ENCODE results near the gene ARR3.

ARR3 gene

DNA sequence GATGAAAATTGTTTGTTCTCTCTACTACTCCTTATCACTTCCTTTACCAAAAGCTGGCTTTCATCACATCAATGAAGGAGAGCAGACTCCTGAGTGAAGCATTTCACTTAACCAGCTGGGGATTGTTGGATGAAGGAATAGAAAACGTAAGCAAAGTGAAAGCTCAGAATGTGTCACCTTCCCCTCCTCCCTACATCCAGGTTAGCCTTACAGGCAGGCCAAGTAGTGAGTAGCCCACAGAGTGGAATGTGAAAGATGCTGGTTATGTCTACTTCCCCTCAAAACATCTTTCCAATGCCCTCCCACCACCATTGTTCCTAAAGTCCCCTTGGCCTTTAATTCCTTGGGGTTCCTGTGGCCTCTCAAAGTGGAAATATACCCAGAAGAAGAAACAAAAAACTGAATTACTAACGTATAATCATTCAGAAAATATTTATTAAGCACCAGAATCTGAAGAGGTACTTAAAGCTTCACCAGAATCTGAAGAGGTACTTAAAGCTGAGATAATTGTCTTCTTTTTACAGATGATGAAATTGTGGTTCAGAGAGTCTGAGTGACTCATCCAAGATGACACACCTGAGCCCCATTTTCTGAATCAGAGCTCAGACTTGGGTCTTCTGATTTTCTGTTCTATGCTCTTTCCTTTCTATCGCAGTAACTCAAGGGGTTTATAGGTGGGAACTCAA is 14.6 kb upstream of the ARR3 start:
- Histone ChIP-seq H3K36me3 (ENCODE audit: control insufficient read depth in 1 of 2, insufficient read depth in 2 of 2, low read depth in 1 of 2, low read length in 2 of 2) (no peaks in the 10 kb centered on the region), H3K79me1 (replicated peaks; ENCODE audit: low read length, poor library complexity, severe bottlenecking) (no peaks in the 10 kb centered on the region), H3K4me1 (ENCODE audit: control insufficient read depth, insufficient read depth, low read depth, low read length) (no peaks in the 10 kb centered on the region), H4K8ac (ENCODE audit: low read length) (no peak overlapping the region), H3K4me3 (ENCODE audit: insufficient read depth in 1 of 2, low read depth in 1 of 2, low read length in 2 of 2) (no peak overlapping the region), H2BK5ac (ENCODE audit: low read depth, low read length, poor library complexity, severe bottlenecking) (no peak overlapping the region), H3K4me2 (ENCODE audit: low read length, poor library complexity, severe bottlenecking) (no peak overlapping the region), H3K14ac (ENCODE audit: low read length in 2 of 2) (no peak overlapping the region), H3K9ac (ENCODE audit: low read length) (no peak overlapping the region), H3K27me3 (ENCODE audit: control insufficient read depth in 1 of 2, insufficient read depth in 1 of 2, low read length in 2 of 2) (peaks cover 0 to 27% of the 10 kb centered on the region in 2 experiments), H3K4ac (ENCODE audit: low read depth in 1 of 2, low read length in 2 of 2) (no peak overlapping the region), H2AK5ac (ENCODE audit: low read length, severe bottlenecking) (no peak overlapping the region), H2BK120ac (ENCODE audit: low read depth, low read length) (no peak overlapping the region), H3K27ac (ENCODE audit: low read length, poor library complexity, severe bottlenecking) (no peak overlapping the region), H3K18ac (ENCODE audit: low read depth in 1 of 2, low read length in 2 of 2) (no peak overlapping the region), H2BK15ac (ENCODE audit: low read depth, poor library complexity, severe bottlenecking) (no peak overlapping the region), H3K9me3 (ENCODE audit: control insufficient read depth, low read length) (peaks cover 9% of the 10 kb centered on the region), H2AFZ (ENCODE audit: low read depth, low read length) (no peak overlapping the region), H4K91ac (ENCODE audit: low read length) (no peak overlapping the region), H2BK12ac (ENCODE audit: low read length in 2 of 2) (no peak overlapping the region), H3K23ac (ENCODE audit: low read length in 2 of 2) (no peak overlapping the region)
- WGBS: no CpG with 5 or more reads among the region's 3 CpGs
- DNase-seq: peak; percentile 22

- Histone ChIP-seq H3K36me3 (ENCODE audit: control insufficient read depth in 1 of 2, insufficient read depth in 2 of 2, low read depth in 1 of 2, low read length in 2 of 2) (no peaks in the 10 kb centered on the region), H3K23ac (ENCODE audit: low read length in 2 of 2) (no peak overlapping the region), H3K9me3 (ENCODE audit: control insufficient read depth, low read length) (peaks cover 9% of the 10 kb centered on the region), H2AFZ (ENCODE audit: low read depth, low read length) (no peak overlapping the region), H3K9ac (ENCODE audit: low read length) (no peak overlapping the region), H2AK5ac (ENCODE audit: low read length, severe bottlenecking) (no peak overlapping the region), H3K4me1 (ENCODE audit: control insufficient read depth, insufficient read depth, low read depth, low read length) (no peaks in the 10 kb centered on the region), H2BK12ac (ENCODE audit: low read length in 2 of 2) (no peak overlapping the region), H3K4me2 (ENCODE audit: low read length, poor library complexity, severe bottlenecking) (no peak overlapping the region), H3K14ac (ENCODE audit: low read length in 2 of 2) (no peak overlapping the region), H4K91ac (ENCODE audit: low read length) (no peak overlapping the region), H2BK120ac (ENCODE audit: low read depth, low read length) (no peak overlapping the region), H4K8ac (ENCODE audit: low read length) (no peak overlapping the region), H3K27ac (ENCODE audit: low read length, poor library complexity, severe bottlenecking) (no peak overlapping the region), H3K79me1 (replicated peaks; ENCODE audit: low read length, poor library complexity, severe bottlenecking) (no peaks in the 10 kb centered on the region), H2BK5ac (ENCODE audit: low read depth, low read length, poor library complexity, severe bottlenecking) (no peak overlapping the region), H3K18ac (ENCODE audit: low read depth in 1 of 2, low read length in 2 of 2) (no peak overlapping the region), H3K27me3 (ENCODE audit: control insufficient read depth in 1 of 2, insufficient read depth in 1 of 2, low read length in 2 of 2) (peaks cover 0 to 26% of the 10 kb centered on the region in 2 experiments), H3K4me3 (ENCODE audit: insufficient read depth in 1 of 2, low read depth in 1 of 2, low read length in 2 of 2) (no peak overlapping the region), H2BK15ac (ENCODE audit: low read depth, poor library complexity, severe bottlenecking) (no peak overlapping the region), H3K4ac (ENCODE audit: low read depth in 1 of 2, low read length in 2 of 2) (no peak overlapping the region)
- WGBS: 23% methylated on average over 1 of the region's 1 CpG
- DNase-seq: no peak
Observed at GRCh38 chrX:70254063-70254400, 14.1 kb upstream of the ARR3 start.

DNA sequence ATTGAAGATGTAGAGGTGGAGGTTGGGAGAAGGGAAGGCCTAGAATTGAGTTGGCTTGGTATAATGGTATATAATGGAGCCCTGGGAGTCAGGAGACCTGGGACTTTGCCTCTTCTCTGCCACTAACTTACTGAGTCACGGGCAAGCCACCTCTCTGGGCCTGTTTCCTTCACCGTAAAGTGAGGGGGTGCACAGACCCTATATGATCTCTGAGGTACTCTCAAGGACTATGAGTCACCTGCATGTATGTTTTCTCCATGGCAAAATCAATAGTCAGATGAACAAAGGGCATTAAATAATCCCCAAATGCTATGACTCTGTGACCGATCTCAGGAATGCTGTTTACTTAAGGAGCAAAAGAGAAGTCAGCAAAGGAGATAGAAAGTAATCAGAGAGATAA is 13.2 kb upstream of the ARR3 start:
- no peak overlapping the region for H3K14ac ChIP-seq (ENCODE audit: low read length in 2 of 2)
- 90% methylated on average over 2 of the region's 3 CpGs for WGBS

GRCh38 chrX:70255452-70255851 is 12.7 kb upstream of the ARR3 start:
- H3K23ac ChIP-seq (ENCODE audit: low read length in 2 of 2): no peak overlapping the region
- H3K4me2 ChIP-seq (ENCODE audit: low read length, poor library complexity, severe bottlenecking): no peak overlapping the region
- H3K4me3 ChIP-seq (ENCODE audit: insufficient read depth in 1 of 2, low read depth in 1 of 2, low read length in 2 of 2): no peak overlapping the region
- H4K8ac ChIP-seq (ENCODE audit: low read length): no peak overlapping the region
- no peaks in the 10 kb centered on the region for H3K79me1 ChIP-seq (replicated peaks; ENCODE audit: low read length, poor library complexity, severe bottlenecking)
- no peak overlapping the region for H2AK5ac ChIP-seq (ENCODE audit: low read length, severe bottlenecking)
- H3K27ac ChIP-seq (ENCODE audit: low read length, poor library complexity, severe bottlenecking): no peak overlapping the region
- no peak for DNase-seq
- H3K4ac ChIP-seq (ENCODE audit: low read depth in 1 of 2, low read length in 2 of 2): no peak overlapping the region
- H3K9me3 ChIP-seq (ENCODE audit: control insufficient read depth, low read length): peaks cover 9% of the 10 kb centered on the region
- H3K36me3 ChIP-seq (ENCODE audit: control insufficient read depth in 1 of 2, insufficient read depth in 2 of 2, low read depth in 1 of 2, low read length in 2 of 2): no peaks in the 10 kb centered on the region
- H3K14ac ChIP-seq (ENCODE audit: low read length in 2 of 2): no peak overlapping the region
- H2BK12ac ChIP-seq (ENCODE audit: low read length in 2 of 2): no peak overlapping the region
- H3K27me3 ChIP-seq (ENCODE audit: control insufficient read depth in 1 of 2, insufficient read depth in 1 of 2, low read length in 2 of 2): peaks cover 0 to 27% of the 10 kb centered on the region in 2 experiments
- H3K9ac ChIP-seq (ENCODE audit: low read length): no peak overlapping the region
- H3K18ac ChIP-seq (ENCODE audit: low read depth in 1 of 2, low read length in 2 of 2): no peak overlapping the region
- no peak overlapping the region for H2AFZ ChIP-seq (ENCODE audit: low read depth, low read length)
- 95% methylated on average over 2 of the region's 2 CpGs for WGBS
- no peaks in the 10 kb centered on the region for H3K4me1 ChIP-seq (ENCODE audit: control insufficient read depth, insufficient read depth, low read depth, low read length)
- no peak overlapping the region for H2BK15ac ChIP-seq (ENCODE audit: low read depth, poor library complexity, severe bottlenecking)
- H2BK120ac ChIP-seq (ENCODE audit: low read depth, low read length): no peak overlapping the region
- H2BK5ac ChIP-seq (ENCODE audit: low read depth, low read length, poor library complexity, severe bottlenecking): no peak overlapping the region
- no peak overlapping the region for H4K91ac ChIP-seq (ENCODE audit: low read length)

More for the DNA sequence above, 13.2 kb upstream of the ARR3 start:
- Histone ChIP-seq H3K4me1 (ENCODE audit: control insufficient read depth, insufficient read depth, low read depth, low read length) (no peaks in the 10 kb centered on the region), H3K4ac (ENCODE audit: low read depth in 1 of 2, low read length in 2 of 2) (no peak overlapping the region), H3K4me3 (ENCODE audit: insufficient read depth in 1 of 2, low read depth in 1 of 2, low read length in 2 of 2) (no peak overlapping the region), H4K91ac (ENCODE audit: low read length) (no peak overlapping the region), H2AFZ (ENCODE audit: low read depth, low read length) (no peak overlapping the region), H2AK5ac (ENCODE audit: low read length, severe bottlenecking) (no peak overlapping the region), H2BK12ac (ENCODE audit: low read length in 2 of 2) (no peak overlapping the region), H2BK120ac (ENCODE audit: low read depth, low read length) (no peak overlapping the region), H3K27ac (ENCODE audit: low read length, poor library complexity, severe bottlenecking) (no peak overlapping the region), H3K18ac (ENCODE audit: low read depth in 1 of 2, low read length in 2 of 2) (no peak overlapping the region), H2BK5ac (ENCODE audit: low read depth, low read length, poor library complexity, severe bottlenecking) (no peak overlapping the region), H3K9ac (ENCODE audit: low read length) (no peak overlapping the region), H3K27me3 (ENCODE audit: control insufficient read depth in 1 of 2, insufficient read depth in 1 of 2, low read length in 2 of 2) (peaks cover 0 to 26% of the 10 kb centered on the region in 2 experiments), H3K36me3 (ENCODE audit: control insufficient read depth in 1 of 2, insufficient read depth in 2 of 2, low read depth in 1 of 2, low read length in 2 of 2) (no peaks in the 10 kb centered on the region), H4K8ac (ENCODE audit: low read length) (no peak overlapping the region), H3K4me2 (ENCODE audit: low read length, poor library complexity, severe bottlenecking) (no peak overlapping the region), H3K9me3 (ENCODE audit: control insufficient read depth, low read length) (peaks cover 9% of the 10 kb centered on the region), H3K79me1 (replicated peaks; ENCODE audit: low read length, poor library complexity, severe bottlenecking) (no peaks in the 10 kb centered on the region), H3K23ac (ENCODE audit: low read length in 2 of 2) (no peak overlapping the region), H2BK15ac (ENCODE audit: low read depth, poor library complexity, severe bottlenecking) (no peak overlapping the region)
- DNase-seq: no peak

All from mesenchymal stem cell (in vitro differentiated cells and primary cell).